Activated CD4-positive, CD25-positive, alpha-beta regulatory T cell treated with anti-CD3 and anti-CD28 coated beads, Interleukin-2, amount 50 U/mL, for 24 hours (primary cell): ENCODE measurements around the gene UQCC2.

ENCODE experiments used
- ATAC-seq, 2 donors: fragments of 150-1000 bp; cut with Tn5 transposase; one replicate each; pipeline ENCODE4 v1.10.0; 2021; ENCODE audit warnings: mild to moderate bottlenecking in 1 of 2, moderate library complexity in 1 of 2

The UQCC2 gene

DNA sequence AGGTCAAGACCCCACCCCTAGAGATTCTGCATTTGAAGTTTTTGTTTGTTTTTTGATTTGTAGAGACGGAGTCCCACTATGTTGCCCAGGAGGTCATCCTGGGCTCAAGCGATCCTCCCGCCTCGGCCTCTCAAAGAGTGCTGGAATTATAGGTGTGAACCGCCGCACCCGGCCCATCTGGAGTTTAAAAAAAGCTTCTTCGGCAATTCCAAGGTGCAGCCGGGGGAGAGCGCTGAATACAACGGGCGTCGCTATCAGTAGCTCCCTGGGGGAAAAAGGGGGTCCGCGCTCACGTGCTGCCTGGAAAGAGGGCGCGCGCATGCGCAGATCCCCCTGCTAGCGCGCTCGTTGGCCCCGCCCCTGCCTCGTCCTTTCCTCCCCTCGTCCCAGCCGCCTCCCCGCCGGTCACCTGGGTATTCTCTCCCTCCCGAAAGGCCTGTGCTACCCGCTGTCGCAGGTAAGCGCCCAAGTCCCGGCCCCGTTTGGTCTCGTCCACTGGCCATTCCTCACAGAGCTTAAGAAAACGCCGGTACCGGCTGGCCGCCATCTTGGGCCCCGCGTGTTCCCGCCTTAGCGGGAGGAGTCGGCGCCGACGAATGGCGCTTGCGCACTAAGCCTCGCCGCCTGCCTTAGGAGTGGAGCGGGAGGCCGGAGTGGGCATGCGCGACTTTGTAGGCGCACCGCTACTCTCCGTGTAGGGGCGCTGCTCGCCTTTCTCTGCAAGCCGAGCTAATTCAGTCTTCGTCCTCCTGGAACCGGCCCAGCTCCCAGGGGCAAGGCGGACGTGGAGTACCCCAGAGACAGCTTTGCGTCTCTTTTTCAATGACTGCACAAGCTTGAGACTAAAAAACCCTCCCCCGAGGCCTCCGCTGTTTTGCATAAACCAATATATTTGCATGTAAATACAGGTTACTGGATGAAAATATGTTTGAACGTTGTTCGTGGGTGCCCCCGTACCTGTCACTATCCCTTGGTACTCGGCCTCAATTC lies at the start of gene UQCC2:
TSS of gene UQCC2 (minus strand) at position 561 of the 990 bp plus-strand sequence. CDS start at position 547, 14 bp downstream.
- ATAC-seq: peak; percentile 90 to 92

DNA sequence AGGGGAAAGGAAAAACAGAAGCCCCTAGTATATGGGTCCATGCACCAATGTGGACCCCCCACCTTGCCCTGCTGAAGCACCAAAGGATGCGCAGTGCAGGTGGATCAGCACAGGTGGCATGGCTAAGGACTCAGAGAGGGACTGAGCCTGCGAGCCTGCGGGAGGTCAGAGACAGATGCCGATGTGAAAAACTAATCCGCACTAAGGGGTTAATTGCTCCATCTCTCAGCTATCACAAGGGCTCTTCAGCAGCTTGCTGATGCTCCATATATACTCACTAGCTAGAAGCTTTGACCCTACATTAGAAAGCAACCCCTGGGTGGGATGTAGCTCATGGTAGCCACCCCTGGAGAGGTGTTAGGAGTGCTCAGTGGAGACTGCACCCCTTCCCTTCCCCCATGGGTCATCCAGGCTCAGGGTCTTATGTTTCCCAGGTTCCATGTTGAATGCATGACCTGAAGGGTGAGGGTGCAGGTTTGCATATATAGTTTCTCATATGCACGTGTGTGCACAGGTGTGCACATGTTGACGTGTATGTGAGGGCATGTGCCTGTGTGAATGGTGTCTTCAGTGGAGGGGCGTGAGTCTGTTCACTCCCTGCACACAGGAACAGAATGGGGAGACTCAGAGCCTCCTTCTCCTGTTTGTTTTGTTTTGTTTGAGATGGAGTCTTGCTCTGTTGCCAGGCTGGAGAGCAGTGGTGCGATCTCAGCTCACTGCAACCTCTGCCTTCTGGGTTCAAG lies 48.6 kb upstream of the UQCC2 start:
- ATAC-seq: no peak

DNA sequence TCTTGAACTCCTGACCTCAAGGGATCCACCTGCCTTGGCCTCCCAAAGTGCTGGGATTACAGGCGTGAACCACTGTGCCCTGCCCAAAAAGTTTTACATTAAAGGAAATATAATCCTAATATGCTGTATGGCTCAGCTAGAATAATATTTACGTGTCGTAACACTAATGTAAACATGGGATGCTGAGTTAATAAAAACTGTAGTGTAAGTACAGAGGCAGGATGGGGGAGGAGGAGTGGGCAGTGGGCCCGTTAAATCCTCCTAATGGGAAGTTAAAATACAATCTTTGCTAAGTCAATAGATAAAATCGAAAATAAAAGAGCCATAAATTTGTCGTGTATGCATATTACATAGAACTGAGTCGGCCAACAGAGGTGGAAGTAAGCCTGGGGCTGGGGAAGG lies 47.3 kb upstream of the UQCC2 start:
- ATAC-seq: no peak

DNA sequence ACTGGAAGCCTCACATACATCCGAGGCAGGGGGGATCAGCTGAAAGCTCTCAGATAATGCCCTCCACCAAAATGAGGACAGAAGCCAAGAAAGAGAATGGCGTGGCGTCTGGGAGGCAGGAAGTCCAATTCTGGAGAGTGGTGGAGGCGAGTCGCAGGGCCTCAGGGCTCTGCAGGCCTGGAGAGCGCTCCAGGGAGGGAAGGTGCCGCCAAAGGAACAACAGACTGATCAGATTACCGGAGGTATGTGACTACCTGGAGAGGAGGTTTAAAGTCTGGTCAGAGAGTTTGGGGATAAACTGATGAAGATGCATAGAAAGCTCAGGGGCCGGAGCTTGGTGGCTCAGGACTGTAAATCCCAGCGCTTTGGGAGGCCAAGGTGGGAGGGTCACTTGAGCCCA lies 46.4 kb upstream of the UQCC2 start:
- no peak for ATAC-seq

DNA sequence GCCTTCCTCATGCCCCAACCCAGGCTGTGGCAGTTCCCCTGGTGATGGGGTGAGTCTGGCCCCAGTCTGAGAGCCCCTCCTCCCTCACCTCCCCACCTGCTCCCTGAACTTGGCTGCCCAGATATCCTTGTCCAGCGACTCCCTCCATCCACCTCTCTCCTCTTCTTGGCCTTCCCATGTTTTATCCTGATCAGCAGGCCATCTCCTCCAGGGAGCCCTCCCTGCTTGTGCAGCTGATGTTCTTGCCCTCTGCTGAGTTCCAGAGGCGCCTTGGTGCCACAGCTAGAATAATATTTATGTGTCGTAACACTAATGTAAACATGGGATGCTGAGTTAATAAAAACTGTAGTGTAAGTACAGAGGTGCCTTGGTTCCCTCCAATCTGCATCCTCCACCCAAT lies 45.6 kb upstream of the UQCC2 start:
- no peak for ATAC-seq

DNA sequence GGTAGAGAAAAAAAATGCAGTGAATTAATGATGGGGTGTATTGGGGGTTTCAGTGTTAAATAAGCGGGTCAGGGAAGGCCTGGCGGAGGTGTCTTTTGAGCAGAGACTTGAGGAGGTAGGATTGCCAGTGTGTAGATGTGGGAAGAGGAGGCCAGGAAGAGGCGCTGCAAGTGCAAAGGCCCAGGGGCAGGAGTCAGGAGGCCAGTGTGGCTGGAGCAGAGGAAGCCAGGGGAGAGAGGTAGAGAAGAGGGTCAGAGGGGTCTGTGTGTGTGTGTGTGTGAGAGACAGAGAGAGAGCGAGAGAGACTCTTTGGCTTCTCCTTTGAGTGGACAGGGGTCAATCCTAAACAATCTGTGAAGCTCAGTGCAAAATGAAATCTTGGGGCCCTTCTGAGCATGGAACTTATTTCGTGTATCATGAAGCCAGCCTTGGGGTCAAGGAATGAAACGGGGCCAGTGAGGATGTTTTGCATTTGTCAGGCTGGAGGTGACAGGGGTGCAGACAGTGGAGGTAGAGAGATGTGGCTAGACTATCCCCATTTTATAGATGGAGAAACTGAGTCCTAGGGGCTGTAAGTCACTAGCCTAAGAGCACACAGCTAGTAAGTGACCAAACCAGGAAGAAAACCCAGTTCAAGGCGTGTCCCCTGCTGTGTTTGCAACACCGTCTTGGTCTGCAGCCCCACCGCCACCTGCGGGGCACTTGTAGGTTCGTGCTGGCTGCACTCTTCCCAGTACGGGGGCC lies 44.9 kb upstream of the UQCC2 start:
- ATAC-seq: no peak

DNA sequence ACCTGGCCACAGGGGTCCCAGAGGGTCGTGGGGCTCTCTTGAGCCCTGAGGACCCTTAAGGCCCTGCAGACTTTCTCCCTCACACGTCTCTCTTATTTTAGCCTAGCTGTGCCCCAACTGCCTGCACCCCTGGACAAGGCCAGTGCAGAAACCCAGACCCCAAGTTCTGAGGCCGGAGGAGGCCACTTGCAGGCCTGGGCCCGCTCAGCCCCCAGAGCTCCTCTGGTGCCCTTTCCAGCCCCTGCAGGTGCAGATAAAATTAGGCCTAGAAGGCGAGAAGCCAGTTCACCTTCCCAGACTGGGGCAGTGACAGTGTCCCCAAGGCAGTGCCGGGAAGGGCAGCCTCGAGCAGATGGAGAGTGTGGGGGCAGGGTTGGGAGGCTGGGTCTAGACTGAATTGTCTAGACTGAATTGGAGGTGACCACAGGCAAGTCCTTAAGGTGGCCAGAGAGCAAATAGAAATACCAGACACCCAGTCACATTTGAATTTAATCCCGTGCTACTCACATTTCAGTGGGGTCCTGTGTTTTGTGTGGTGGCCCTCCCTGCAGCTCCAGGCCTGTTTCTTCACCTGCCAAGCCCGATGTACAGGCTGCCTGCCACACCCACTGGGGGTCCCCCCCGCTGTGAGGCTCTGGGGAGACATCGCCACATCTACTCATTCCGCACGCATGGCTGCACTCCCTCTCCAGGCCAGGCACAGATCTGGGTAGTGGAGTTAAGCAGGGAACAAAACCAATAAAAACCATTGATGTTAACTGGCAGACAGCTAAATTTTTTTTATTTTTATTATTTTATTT lies 43.8 kb upstream of the UQCC2 start:
- ATAC-seq: no peak

DNA sequence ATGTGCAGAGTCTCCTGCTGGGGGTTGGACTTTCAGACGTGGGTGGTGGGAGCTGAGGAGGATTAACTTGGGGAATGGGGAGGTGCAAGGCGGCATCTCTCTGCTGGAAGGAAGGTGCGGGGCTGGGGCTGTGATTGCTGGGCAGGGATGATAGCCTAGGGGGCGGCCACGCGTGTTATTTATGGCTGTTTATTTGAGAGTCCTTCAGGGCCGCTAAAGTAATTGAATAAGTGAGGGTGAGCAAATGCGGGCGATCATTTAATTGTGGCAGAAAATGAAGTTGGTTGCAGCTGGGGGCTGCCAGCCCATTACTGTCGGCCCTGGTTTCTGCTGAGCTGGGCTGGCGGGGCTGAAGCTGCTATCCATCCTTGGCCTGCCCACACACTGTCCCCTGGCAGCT lies 42.7 kb upstream of the UQCC2 start:
- ATAC-seq: no peak

DNA sequence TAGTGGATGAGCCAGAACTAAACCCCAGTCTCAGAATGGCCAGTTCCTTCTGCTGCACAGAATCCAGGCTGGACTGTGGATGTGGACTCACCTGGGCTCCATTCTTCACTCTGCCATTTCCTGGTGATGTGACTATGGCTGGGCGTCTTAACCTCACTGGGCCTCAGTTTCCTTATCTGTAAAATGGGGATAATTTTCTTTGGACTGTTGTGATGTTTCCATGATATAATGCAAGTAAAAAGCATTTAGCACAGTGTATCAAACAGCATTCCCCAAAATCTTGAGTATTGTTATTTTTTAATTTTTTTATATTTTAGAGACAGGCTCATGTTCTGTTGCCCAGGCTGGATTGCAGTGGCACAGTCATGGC lies 41.1 kb upstream of the UQCC2 start:
- ATAC-seq: no peak

DNA sequence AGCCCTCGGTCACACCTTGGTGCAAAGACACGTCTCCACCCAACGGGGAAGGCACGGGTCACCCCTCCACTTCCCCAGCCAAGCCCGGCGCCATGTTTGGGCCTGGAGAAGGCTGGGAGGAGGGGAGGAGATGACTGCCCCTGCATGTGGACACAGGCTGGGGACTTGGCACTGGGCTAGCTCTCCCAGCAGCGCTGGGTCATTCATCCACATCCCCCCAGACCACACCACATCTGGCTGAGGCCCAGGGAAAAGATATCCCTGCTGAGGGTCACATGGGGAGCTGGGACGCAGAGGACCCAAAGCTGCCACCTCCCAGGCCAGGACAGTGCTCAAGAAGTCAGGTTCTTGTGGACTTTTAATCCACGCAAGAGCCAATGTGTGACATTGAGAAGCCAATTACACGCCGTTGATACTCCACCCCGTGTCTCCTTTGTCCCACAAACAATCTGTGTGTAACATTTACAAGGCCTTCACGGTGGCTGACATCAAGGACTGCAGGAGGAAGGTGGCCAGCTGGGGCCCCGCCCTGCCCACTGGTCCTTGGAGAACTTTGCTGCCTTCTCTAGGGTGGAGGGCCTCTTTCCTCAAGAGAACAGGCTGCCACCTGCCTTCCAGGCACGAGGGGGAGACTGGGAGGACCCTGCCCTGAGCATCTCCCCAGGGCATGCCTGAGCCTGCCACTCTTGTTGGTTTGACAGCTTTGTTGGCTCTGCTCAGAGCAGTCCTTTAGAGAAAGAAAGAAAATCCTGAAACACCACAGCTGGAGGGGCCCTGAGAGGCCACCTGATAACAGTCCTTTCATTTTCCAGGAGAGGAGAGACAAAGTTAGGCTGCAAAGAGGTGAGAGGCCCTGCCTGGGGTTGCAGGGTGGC lies 40.5 kb upstream of the UQCC2 start:
- ATAC-seq: no peak

DNA sequence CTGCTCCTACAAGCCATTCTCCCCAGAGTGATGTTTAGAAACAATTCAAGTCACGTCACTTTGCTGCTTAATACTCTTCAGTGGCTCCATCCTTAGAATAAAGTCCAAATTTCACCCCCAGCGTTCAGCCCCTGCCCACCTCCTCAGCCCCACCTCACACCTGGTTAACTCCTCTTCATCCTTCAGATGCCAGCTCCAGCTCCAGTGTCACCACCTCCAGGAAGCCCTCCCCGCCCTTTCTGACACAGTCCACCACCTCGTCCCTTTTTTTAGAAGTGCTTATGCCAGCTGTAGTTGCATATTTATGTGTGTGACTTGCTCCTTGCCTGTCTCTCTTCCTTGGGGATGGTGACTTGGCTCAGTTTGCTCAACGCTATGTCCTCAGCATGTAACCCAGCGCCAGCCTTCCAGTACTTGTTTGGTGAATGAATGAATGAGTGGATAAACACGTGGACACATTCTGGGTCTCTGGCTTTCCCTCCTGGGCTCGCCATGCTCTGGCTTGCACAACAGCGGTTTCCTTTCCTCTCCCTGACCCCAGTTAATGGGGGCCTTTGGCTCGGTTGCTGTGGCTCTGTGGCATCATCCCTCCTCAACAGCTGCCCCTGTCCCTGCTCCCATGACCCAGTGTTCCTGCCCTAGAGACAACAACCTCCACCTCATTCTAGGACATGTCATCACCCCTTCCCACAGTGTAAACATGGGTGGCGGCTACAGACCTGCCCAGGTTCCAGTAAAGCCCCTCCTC lies 38.9 kb upstream of the UQCC2 start:
- no peak for ATAC-seq

DNA sequence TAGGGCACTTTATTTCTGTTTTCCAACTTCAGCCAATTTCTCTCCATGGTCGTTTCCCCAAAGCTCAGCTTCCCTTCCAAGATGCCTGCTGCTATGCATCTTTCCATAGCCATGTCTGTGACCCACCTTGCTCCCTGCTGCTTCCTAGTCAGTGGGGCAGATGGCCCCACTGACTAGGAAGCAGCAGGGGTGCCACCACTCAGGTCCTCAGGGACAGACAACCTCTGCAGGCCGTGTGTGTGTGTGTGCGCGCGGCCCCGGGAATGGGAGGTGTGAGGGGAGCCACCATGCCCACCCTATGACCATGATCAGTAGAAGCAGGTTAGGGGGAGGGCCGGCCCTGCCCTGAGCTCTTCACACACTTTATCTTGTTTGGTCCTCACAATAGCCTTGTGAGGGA lies 37.9 kb upstream of the UQCC2 start:
- no peak for ATAC-seq

DNA sequence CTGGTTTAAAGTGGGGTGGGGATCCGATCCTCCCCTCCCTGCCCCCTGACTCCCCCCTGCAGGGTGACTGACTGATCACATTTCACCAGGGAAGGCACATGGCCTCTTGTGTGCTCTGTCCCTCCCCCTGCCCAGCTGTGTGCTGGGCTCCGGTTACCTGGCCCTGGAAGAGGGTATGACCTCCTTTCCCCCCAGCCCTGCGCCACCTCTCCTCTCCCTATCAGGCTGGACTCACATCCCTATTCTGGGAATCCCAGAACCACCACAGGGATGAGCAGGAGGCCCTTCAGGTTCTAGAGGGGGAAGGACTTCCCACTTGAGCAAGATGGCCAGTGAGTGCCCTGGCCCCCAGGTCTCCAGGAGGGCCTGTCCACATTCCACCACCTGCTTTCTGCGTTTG lies 37.3 kb upstream of the UQCC2 start:
- no peak for ATAC-seq

DNA sequence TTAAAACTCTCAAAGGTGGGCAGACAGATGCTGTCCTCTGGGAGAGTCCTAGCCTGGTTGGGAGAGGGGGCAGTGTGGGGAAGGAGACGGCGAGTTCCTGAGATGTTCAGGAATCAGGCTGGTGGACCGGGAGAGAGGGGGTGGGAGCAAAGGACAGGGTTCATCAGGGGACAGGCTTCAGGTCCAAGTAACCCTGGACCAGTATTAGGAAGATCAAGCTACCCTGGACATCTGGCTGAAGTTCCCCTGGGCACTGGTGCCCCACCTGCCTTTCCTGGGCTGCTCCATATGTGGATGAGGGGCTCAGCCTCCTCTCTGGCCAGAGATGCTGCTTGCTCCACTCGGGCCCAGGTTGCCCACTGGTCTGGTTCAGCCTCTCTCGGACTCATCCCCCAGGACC lies 36.3 kb upstream of the UQCC2 start:
- ATAC-seq: no peak

DNA sequence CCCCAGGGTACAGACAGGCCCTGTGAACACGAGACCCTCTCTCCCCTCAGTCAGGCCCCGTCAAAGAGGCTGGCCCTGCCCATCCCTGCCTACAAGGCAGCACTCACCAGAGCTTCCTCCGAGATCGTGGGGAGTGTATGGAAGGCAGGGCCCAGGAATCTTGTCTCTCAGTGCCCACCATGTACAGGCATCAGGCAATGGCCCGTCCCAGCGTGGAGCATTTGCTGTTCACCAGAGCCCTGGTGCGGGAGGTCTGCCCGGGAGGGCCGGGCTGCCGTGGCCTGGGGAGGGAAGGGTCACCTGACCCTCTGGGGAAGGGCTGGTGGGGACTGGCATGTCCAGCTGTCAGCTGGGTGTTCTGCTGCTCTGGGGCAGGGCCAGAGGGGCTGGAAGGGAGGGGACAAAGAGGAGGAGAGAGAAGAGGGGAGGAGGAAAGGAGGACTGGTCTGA lies 35.2 kb upstream of the UQCC2 start, which contains the start of gene IP6K3:
TSS of gene IP6K3 (minus strand) at position 255 of the 450 bp plus-strand sequence. CDS start 11,429 bp downstream, outside the sequence.
- ATAC-seq: no peak

DNA sequence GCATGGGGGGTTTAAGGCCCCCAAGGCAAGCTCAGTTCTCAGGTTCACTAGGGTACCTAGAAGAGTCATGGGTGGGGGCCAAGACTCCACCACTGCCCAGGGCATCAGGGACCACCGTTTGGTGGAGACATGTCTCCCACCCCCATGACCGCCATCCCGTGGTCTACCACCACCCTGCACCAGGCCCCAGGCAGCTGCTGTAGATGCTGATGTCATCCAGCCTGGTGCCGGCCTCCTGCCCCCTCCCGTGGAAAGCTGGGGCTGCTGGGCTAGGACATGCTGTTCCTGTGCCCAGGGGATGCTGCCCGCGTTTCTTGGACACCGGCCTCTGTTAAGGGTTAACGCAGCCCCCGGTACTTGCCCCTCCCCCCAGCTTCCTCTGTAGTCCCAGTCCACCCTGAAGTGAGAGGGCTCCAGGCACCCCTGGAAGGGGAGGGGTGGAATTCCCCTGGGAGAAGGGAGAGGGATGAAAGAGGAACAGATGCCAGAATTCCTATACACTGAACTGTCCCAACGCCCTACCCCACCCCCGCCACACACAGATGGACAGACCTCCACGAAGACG lies 34.6 kb upstream of the UQCC2 start:
- ATAC-seq: no peak

DNA sequence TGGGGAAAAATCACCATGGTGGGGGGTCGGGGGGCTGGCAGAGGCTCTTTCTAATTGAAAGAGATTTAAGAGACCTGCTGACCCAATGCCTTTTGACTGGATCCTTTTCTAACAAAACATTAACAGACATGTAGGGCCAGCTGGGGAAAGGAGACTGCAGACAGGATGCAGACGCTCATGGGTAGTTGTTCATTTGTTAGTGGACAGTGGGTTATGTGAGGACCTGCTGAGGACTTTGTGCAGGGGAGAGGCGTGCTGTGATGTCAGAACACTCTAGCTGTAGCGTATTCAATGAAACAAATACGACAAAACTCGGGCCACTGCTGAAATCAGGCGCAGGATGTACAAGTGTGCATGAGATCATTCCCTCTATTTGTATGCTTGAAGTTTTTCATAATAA lies 34.0 kb upstream of the UQCC2 start:
- ATAC-seq: no peak

DNA sequence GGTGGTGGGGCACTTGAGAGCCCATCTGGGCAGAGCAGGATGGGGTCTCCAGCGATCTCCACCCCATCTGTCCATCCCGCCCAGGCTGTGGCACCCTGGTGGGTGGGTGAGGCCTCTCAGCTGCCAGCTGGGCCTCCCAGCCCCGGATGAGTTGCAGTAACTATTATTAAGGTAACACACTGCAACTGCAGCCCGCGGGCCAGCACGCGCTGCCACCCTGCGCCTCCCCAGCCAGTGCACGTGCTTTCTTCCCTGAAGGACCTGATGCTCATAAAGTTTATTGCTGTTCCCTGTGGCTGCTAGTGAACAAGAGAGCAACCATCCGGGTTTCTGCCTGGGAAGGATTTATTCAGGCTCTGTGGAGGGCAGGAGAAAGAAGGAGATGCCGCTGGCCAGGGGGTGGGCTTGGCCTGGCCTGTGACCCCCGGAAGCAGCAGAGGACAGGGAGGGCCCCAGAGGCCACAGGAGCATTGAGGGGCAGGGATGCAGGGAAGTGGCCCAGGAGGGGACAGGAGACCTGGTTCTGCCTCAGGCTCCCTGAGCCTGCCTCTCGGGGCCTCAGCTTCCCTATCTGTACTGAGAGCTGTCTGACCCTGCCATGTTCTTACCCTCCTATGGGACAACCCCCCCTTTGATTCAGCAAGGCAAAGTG lies 33.5 kb upstream of the UQCC2 start:
- ATAC-seq: no peak
